ENCODE results near the gene H6PD.

The H6PD gene

DNA sequence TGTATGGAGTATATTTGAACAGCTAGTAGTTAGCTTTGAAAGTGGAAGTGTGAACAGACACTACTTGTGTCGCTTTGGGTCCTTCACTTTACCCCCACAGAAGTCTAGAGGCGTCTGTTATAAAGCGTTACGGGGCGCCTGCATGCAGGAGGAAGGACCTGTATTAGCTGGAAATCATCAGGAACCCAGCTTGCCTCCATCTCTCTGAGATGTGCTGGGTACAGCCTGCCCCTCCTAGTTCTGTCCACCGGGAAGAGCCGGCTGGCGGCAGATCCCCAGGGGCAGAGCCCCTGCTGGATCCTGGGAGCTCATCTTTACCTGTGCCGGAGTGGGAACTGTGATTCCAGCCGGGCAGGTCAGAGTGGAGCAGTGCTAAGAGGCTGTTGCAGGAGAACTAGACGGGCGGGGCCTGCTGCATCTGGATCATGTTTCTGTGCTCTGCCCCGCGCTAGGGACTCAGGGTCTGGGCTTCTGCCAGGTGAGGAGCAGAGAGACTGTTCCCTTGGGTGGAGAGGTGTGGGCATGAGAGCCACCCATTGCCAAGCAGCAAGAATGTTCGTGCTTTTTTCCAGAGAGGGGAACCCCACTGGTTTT, 35.8 kb downstream of the H6PD start:
- Mint-ChIP-seq H3K4me3 (no peak overlapping the region), H3K9me3 (no peaks in the 10 kb centered on the region), H3K36me3 (peaks cover 2% of the 10 kb centered on the region), H3K27me3 (no peaks in the 10 kb centered on the region), H3K4me1 (peaks cover 10% of the 10 kb centered on the region), H3K27ac (no peak overlapping the region)

DNA sequence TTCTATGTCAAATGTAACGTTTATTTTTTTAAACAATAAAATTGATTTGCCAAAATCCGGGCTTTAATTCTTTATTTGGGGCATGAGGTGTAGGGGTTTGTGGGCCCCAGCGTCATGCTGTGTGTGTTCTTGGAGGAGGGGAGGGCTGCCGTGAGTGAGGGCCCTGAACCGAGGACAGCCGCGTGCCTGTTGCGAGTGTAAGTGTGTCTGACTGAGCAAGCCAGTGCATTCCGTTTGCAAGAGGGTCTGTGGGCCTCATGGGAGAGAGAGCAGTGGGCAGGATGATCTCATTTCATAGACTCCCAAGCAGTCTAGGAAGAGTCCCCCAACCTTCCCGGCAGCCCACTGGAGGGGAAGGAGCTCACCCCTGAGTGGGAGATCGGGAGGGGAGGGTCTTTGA, 36.7 kb downstream of the H6PD start:
- Mint-ChIP-seq H3K27ac (no peak overlapping the region), H3K9me3 (no peaks in the 10 kb centered on the region), H3K4me3 (no peak overlapping the region), H3K36me3 (peaks cover 2% of the 10 kb centered on the region), H3K27me3 (no peaks in the 10 kb centered on the region), H3K4me1 (peaks cover 19% of the 10 kb centered on the region)

DNA sequence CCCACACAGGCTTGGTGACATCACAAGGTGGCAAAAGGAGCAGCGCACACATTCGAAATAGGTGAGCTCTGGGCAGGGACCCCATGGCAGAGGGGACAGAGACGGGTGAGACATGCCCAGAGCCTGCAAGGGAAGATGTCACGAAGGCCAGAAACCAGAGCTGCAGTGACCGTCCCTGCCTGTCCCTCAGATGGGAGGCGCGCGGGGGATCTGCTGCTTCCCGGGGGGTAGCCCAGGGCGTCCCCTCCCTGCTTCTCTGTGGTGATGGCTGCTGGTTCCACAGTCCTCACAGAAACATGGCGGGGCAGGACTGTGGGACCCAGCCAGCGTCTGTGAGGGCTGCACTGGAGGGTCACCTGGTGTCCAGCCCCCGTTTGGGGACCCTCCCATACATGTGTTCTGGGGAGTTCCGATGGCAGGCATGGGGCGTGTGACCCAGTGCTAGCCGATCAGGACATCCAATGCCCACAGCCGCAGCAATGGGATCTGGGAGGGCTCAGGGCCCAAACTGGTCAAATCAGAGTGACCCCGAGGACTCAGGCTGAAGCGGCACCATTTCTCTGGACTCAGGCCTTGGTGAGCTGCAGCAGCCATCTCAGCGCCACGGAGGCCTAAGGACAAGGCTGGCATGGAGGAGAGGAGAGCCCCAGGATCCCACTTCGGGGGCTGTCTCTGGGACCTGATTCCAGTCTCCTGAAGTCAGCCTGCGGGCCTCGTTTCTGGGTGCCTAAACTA, 37.5 kb downstream of the H6PD start:
- peaks cover 16% of the 10 kb centered on the region for H3K4me1 Mint-ChIP-seq

DNA sequence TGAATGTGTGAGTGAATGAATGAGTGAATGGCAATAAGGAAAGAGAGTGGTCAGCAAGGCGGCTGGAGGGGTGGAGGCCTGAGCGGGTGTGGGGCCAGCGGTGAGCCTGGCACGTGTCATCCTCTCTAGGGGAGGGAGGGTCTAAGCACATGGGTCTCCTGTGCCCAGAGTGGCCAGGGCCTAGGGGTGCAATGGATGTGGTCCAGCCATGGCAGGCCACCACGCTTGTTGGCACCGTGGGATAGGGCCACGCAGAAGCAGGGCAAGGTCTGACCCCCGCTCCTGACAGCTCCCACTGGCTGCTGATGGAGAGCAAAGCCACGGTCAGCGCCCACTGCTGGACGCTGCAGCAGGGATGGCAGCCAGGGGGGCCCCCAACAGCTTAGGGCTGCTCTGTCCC, 38.6 kb downstream of the H6PD start:
- Mint-ChIP-seq H3K9me3 (no peaks in the 10 kb centered on the region), H3K36me3 (peaks cover 2% of the 10 kb centered on the region), H3K4me1 (peaks cover 12% of the 10 kb centered on the region), H3K27me3 (no peaks in the 10 kb centered on the region), H3K27ac (no peak overlapping the region), H3K4me3 (no peak overlapping the region)

More for the DNA sequence above, 37.5 kb downstream of the H6PD start:
- Mint-ChIP-seq H3K27me3 (no peaks in the 10 kb centered on the region), H3K27ac (no peak overlapping the region), H3K9me3 (no peaks in the 10 kb centered on the region), H3K4me3 (no peak overlapping the region), H3K36me3 (peaks cover 2% of the 10 kb centered on the region)

DNA sequence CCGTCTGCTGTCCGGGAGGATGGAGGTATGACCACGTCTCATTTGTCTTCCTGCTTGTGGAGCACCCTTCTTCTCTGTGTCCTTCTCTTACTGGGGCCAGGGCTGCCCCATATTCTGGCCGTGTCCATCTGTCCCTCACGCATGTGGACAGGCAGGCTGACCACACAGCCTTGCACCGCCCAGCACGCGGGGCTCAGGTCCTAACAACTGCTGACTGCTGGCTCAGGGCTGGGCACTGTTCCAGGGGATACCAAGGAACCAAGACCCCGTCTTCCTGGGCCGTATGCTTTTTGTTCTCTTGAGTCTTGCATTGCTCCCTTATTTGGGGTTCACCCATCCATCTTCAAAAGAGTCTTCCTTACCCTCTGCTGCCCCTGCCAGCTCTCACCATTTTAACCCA, 40.6 kb downstream of the H6PD start:
- H3K27me3 Mint-ChIP-seq, result no peaks in the 10 kb centered on the region
- no peaks in the 10 kb centered on the region for H3K9me3 Mint-ChIP-seq
- peak overlapping the region; percentile 66 for H3K27ac Mint-ChIP-seq
- no peak overlapping the region for H3K4me3 Mint-ChIP-seq
- H3K4me1 Mint-ChIP-seq, result peaks cover 27% of the 10 kb centered on the region
- H3K36me3 Mint-ChIP-seq, result peaks cover 2% of the 10 kb centered on the region

DNA sequence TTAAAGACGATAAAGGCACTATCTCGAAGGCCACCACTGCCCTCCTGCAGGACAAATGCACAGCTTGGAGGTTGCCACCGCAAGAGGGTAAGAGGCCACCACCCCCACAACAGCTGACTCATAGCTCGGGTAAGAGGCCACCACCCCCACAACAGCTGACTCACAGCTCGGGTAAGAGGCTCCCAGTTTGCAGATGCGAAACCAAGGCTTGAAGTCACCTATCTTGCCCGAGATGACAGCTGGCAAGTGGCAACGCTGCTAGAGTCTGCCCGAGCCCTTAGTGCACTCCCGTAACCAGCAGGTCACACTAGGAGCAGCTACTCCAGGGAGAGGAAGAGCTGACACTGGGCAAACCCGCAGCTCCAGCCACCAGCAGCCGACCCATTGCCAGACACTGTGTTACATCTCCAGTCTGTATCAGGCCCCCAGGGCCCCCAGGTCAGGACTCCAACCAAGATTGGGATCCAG, 41.0 kb downstream of the H6PD start:
- Mint-ChIP-seq H3K27ac (peak overlapping the region; percentile 66), H3K27me3 (no peaks in the 10 kb centered on the region), H3K9me3 (no peaks in the 10 kb centered on the region), H3K4me3 (no peak overlapping the region), H3K36me3 (peaks cover 2% of the 10 kb centered on the region), H3K4me1 (peaks cover 31% of the 10 kb centered on the region)

DNA sequence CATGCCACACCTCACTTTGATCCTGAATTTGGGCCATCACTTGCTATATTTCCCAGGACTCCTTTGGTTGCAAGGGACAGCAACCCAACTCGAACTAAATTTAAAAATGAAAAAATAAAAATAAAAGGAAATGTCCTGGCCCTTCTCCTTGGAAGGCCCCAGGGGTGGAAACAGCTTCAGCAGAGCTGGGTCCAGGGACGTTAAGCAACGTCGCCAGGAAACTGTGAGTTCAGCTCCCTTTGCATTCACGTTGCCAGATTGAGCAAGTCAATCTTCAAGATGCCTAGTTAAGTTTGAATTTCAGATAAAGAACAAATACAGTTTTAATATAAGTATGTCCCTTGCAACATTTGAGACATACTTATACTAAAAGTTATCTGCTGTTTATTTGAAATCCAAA, 43.5 kb downstream of the H6PD start:
- H3K4me1 Mint-ChIP-seq, result peaks cover 43% of the 10 kb centered on the region
- no peak overlapping the region for H3K27ac Mint-ChIP-seq
- no peaks in the 10 kb centered on the region for H3K27me3 Mint-ChIP-seq
- no peaks in the 10 kb centered on the region for H3K36me3 Mint-ChIP-seq
- no peak overlapping the region for H3K4me3 Mint-ChIP-seq
- no peaks in the 10 kb centered on the region for H3K9me3 Mint-ChIP-seq

DNA sequence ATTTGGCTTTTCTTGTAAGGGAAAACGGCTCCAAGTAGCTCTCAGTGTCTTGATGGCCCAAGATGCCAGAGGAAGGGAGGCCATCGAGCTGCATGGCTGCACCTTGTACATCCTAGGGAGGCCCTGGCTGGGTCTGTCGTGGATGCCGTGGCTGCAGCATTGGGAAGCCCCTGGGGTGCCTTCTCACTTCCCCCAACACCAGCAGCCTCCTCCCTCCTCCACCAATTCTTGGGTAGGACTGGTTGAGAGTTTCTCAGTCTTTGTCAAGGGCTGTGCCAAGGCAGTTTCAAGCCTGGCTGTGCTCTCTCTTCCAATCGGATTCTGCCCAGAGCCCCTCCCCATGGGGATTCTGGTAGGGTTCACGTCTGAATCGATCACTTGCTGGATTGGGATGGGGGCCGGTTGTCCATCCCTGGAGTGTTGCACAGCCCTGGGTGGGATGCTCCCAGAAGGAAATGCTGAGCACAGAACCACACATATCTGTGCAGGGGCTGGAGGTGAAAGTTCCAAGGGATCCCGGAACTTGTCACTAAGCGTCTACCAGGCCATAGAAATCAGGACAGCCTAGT, 44.1 kb downstream of the H6PD start:
- Mint-ChIP-seq H3K27ac (no peak overlapping the region), H3K4me1 (peaks cover 48% of the 10 kb centered on the region)

DNA sequence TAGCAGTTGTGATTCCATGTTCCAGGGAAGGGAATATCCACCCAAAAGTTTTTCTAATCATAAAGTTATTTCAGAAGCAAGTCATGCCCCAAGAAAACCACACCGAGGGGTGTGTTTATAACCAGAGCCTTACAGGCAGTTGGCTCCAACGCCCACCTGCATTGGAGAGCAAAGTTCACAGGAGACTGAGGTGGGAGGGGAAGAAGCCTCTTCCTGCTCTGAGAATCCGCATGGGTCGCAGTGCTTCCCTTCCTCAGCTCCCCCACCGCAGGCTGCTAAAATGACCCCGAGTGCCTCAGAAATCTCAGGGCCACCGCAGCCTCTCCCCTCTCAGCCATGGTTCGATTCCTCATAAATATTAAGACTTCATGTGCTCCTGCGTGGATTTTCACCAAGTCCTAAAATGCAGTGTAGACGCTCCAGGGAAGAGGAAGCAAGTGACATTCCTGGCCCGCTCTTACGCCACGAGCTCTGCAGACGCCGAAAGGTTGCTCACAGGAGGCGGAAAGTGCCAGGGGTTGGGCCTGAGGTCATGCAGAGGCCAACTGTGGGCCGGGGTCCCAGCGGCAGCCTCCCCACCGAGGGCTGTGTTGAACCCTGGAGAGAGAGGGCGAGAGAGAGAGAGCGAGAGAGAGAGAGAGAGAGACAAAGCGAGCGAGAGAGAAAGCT, 44.7 kb downstream of the H6PD start:
- H3K27me3 Mint-ChIP-seq, result no peaks in the 10 kb centered on the region
- peak overlapping the region; percentile 30 for H3K4me3 Mint-ChIP-seq
- H3K4me1 Mint-ChIP-seq, result peaks cover 55% of the 10 kb centered on the region
- peaks cover 2% of the 10 kb centered on the region for H3K9me3 Mint-ChIP-seq
- H3K36me3 Mint-ChIP-seq, result peaks cover 1% of the 10 kb centered on the region
- no peak overlapping the region for H3K27ac Mint-ChIP-seq

More for the DNA sequence above, 44.1 kb downstream of the H6PD start:
- Mint-ChIP-seq H3K4me3 (no peak overlapping the region), H3K9me3 (no peaks in the 10 kb centered on the region), H3K36me3 (no peaks in the 10 kb centered on the region), H3K27me3 (no peaks in the 10 kb centered on the region)

DNA sequence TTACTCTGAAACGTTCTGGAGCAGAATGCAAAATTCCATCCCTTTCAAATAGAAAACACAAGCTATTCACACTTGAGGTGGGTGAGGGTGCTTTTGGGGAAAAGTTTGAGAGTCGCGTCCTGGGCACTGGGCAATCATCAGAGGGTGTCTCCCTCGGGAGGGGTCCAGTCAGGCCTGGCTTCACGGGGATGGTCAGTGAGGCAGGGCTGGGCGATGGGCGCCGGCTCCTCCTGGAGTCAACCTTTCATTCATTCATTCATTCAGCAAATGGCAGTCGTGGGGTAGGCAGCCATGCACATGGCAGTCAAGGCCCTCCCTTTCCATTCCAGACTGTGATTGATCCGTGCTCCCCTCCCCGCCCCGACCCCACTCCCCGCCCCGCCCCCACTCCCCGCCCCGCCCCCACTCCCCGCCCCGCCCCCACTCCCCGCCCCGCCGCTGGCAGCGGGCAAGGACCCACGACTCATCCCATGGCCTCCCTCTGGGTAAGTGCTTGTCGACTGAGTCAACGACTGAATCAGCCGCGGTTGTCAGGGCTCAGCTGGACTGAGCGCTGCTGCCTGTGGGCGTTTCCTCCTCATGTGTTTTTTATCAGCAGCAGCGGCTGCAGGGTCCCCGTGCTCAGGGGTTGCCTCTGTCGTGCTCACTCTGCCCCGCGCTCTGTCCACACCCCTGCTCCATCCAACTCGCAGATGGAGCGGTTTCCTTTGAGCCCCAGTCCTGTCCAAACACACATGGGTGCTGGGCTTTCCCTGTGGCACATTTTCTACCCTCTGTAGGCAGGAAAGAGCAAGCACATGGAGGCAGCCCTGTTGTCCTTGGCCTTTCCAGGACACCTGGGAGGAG, 45.7 kb downstream of the H6PD start:
- Mint-ChIP-seq H3K4me3 (peak overlapping the region; percentile 62), H3K4me1 (peaks cover 54% of the 10 kb centered on the region), H3K27me3 (no peaks in the 10 kb centered on the region), H3K27ac (peak overlapping the region; percentile 59), H3K9me3 (peaks cover 4% of the 10 kb centered on the region), H3K36me3 (peaks cover 1% of the 10 kb centered on the region)

DNA sequence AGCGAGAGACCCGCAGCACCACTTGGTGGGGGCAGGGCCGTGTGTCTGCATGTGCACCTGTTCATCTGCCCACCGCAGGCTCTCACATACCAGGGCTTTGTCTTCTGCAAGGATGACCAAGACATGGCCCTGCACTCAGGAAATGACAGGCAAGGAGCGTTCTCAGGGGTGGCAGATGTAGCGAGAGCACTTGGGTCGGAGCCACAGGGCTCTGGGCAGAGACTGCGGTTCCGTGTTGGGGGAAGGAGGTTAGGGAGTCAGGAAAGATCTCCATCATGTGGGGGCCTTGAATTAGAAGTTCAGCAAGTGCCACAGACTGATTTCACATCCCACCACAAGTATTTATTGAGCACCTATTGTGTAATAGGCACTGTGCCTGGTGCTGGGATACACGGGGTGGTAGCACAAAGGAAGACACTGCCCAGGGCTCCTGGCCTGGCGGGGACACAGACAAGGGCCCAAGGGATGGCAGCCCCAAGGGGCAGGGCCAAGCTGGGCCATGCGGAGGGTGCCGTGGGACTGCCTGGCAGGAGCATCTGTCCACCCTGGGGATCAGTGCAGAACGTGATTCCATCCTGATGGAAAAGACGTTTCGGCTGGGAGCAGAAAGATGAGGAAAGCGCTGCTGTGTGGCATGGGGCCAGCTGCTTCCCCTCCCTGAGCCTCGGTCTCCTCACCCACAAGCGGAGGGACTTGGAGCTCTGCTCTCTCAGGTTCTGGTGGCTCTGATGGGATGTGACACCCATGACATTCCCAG, 46.7 kb downstream of the H6PD start:
- Mint-ChIP-seq H3K27ac (peak overlapping the region; percentile 72), H3K9me3 (peaks cover 4% of the 10 kb centered on the region), H3K4me1 (peaks cover 44% of the 10 kb centered on the region), H3K27me3 (no peaks in the 10 kb centered on the region), H3K4me3 (no peak overlapping the region), H3K36me3 (peaks cover 1% of the 10 kb centered on the region)

DNA sequence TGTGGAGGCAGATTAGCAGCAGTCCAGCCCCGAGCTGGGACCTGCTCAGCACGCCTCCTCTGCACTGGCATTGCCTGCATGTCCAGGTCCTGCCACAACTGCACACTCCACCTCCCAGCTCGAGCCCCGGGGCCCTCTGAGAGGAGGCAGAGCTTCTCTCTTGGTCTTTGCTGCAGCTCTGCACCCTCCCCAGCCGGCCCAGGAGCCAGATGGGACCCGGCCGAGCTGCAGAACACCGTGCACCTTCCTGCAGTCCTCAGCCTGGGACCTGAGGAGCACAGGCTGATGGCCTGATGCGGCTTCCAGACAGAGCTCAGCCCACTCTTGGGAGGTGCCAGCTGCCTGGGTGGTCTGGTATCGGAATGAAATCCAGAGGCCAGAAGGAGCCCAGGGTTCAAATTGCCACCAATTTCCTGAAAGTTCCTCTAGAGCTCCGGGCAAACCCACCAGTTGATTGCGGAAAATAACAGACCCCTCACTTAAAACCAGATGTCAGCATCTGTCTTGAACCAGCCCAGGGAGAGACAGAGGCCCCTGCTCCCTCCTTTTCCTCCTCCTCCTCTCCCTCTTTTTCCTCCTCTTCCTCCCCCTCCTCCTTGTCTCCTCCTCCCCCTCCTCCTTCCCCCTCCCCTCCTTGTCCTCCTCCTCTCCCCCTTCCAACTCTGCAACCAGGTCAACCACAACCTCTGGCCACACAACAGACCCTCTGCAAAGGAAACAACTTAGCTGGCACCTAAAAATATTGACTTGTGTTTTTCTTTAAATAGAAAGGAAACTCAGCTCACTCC, 47.5 kb downstream of the H6PD start:
- Mint-ChIP-seq H3K36me3 (peaks cover 1% of the 10 kb centered on the region), H3K9me3 (peaks cover 4% of the 10 kb centered on the region), H3K27ac (no peak overlapping the region), H3K27me3 (no peaks in the 10 kb centered on the region), H3K4me3 (no peak overlapping the region), H3K4me1 (peaks cover 44% of the 10 kb centered on the region)

DNA sequence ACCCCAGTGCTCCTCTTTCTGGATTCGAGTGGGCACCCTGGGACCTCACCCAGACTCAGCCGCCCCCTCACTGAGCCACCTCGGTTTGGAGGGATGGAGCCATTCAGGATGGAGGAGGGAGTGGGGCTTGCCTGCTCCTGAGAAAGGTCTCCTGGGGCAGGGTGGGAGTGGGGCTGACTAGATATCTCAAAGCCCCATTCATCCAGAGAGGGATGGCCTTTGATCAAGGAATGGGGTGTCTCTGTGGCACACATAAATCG, 48.1 kb downstream of the H6PD start:
- H3K36me3 Mint-ChIP-seq, result peaks cover 1% of the 10 kb centered on the region

DNA sequence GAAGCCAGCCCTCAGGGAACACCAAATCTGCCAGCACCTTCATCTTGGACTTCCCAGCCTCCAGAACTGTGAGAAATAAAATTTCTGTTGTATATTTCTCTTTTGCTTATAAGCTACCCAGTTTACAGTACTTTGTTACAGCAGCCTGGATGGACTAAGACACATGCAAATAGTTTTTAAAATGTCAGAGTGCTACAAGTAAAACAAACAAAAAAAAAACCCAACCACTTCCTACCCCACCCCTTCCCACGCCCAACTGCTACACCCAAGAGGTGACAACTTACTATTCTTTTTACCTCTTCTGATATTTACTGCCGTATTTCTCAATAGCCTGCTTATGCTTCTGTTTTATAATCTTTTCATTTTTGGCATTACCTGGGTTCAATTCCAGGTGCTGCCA, 49.5 kb downstream of the H6PD start:
- Mint-ChIP-seq H3K4me1 (peaks cover 40% of the 10 kb centered on the region), H3K27ac (no peak overlapping the region), H3K36me3 (peaks cover 3% of the 10 kb centered on the region), H3K9me3 (peaks cover 4% of the 10 kb centered on the region), H3K4me3 (peak overlapping the region; percentile 39), H3K27me3 (no peaks in the 10 kb centered on the region)

More for the DNA sequence above, 48.1 kb downstream of the H6PD start:
- Mint-ChIP-seq H3K27me3 (no peaks in the 10 kb centered on the region), H3K4me1 (peaks cover 44% of the 10 kb centered on the region), H3K27ac (no peak overlapping the region), H3K4me3 (no peak overlapping the region), H3K9me3 (peaks cover 4% of the 10 kb centered on the region)
